Measurements from ENCODE around the gene SEBOX.
"Not testable (repeated sequence)": the region's sequence is repeated elsewhere in the genome, so short reads cannot be mapped to it uniquely, and the experiment has no call there.

SEBOX gene

DNA sequence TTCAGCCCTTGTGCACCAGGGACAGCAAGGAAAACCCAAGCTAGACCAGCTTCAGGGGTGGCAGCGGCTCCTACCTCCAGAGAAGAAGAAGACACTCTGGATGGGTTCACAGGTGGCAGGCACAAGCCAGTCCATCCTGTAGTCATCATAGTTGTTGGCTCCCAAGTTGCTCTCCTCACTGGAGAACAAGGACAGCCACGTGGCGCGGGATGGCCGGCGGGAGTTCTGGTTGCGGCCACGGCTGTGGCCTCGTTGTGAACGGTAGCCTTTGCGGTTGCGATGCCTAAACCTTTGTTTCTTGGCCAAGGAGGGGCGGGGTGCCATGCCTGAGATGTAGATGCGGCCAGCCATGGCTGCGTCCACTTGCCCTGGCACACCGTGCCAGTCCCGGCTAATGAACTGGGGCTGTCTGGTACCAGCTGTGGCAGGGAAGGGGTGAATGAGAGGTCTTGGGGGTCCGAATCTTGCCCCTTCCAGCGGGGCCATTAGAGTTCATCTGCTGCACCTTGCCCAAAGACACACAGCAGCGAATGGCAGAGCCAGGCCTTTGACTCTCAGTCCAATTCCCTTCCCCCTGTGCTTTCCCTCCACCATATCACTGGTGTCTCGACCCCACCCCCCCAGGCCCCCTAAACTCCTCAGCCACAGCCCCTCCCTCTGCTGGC is 2.8 kb upstream of the SEBOX start:
- no peak for DNase-seq

DNA sequence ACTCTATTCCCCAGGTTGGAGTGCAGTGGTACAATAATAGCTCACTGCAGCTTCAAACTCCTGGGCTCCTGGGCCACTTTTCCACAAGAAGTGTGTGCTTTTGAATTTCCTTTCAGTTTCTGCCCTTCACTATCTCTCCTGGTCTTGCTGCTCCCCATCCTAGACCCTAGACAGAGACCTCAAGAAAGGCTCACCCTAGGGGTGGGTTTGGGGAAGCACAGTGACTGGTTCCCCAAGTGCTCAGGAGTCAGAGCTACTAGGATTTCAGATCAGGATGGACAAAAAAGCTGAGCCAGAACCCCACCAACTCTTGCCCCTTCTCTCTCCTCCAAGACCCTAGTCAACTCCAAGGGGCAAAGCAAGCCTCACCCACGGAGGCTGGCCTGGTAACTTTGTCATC is 1.6 kb upstream of the SEBOX start:
- no peak for DNase-seq

DNA sequence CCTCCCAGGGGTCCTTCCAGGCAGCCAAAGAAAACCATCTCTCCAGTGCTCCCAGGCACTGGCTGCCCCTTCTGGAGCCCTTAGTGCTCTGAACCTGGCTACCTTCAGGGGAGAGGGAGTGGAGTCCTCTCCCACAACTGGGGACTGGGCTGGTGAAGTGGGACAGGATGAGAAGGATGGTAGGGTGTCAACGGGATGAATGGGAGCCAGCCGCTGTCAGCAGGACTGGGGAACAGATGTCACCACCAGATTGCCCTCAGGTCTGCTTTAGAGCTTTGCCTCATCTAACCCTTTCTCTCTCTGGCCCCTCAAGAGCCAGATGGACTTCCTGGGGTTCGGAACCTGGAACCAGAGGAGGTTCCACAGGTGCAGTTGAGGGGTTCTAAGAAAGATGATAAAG is 488 bp upstream of the SEBOX start:
- DNase-seq = no peak

DNA sequence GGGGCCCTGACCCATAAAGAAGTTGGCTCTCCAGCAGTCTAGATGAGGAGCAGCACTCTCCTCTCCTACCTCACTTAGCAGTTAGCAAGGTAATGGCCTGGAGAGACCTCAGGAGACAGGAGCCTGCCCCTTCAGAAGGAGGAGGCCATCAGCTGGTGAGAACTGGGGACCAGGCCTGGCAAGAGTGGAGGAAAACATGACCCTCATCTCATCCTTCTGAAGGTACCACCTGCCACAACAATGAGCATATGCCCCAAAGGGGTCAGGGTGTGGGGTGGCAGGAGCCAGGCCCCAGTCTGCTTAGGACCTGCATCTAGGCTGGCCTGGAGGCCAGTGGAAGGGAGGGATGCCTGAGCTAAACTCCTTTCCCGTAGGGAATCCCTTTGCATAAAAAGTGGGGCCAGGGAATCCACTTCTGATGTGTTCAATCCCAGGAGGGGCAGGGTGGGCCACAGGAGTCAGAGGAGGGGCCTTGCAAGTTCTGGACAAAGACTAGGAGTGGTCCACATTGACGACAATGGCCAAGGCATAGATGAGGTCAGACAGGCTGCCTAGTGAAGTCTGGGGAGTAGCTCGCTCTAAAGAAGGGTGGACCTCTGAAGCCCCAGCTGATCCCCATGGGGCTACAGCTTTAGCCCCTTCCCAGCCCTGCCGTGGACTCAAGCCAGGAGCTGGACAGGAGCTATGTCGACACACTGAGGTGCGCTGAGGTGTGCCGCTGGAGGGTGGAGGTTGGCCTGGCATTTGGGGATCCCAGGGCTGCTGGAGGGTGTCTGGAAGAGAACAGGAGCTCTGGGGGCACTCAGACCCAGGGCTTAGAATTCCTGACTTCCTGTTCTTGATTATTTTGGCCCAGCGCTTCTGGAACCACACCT is 986 bp downstream of the SEBOX start:
- no peak for DNase-seq

DNA sequence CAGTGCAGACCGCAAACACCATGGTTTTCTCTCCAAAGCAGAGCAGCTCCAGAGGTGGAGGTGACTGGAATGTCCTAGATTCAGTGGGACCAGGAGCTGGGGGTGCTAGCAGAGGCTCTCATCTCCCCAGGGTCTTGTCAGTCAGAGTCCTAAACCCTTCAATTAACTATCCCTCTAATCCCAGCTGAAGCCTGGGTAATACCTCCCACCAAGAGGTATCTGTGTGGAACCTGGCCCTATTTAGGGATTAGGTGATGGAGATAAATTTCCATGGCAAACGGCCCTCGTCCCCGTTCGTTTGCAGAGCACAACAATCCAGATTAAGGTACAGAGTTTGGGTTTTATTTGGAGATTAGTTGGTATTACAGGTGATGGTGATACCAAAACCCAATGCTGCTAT is 1.8 kb downstream of the SEBOX start:
- DNase-seq = no peak

DNA sequence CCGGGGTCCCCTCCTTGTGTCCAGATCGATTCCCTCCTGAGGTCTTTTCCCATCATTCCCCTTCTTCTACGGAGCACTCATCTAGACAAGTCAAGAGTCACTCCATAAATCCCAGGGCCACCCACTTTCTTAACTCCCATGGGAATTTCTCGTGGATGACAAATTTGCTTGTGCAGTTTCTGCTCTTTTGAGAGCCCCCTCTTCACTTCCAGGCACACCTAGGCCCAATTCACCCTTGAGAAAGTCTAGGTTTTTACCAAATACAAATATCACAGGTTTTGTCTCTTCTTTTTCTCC is 7.2 kb downstream of the SEBOX start:
- no peak for DNase-seq

DNA sequence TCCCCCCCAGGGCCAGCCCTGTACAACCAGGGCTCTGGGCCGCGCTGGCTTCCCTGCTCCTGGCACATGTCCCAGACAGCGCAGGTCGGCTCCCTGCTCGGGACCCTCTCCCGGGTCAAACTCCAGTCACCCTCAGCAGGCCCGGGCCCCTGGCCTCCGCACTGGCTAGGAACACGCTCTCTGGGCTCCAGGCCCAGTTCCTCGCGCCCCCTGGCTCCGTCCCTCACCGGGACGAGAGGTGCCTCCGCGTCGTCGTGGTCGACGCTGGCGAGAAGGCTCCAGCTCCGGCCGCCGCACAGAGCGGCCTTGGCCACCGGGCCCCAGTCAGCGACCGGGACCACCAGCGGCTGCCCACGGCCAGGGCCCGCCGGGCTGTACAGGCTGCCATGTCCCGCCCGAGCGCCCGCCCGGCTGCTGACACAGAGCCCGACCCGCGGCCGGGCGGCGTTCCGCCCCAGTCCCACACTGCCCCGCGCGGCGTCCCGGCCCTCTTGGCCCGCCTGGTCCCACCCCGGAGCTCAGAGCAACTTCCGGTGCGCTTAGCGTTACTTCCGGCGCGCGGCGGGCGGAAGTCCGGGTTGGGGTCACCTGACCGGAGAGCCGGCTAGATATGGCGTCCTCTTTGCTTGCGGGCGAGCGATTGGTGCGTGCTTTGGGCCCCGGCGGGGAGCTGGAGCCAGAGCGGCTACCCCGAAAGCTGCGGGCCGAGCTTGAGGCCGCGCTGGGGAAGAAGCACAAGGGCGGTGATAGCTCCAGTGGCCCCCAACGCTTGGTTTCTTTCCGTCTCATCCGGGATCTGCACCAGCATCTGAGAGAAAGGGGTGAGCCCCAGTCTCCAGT is 7.7 kb downstream of the SEBOX start, which contains the start of gene POLDIP2:
TSS of gene POLDIP2 (minus strand) at position 467 of the 840 bp plus-strand sequence. CDS start at position 388, 79 bp downstream.
- peak; percentile 88 to 94 for DNase-seq

DNA sequence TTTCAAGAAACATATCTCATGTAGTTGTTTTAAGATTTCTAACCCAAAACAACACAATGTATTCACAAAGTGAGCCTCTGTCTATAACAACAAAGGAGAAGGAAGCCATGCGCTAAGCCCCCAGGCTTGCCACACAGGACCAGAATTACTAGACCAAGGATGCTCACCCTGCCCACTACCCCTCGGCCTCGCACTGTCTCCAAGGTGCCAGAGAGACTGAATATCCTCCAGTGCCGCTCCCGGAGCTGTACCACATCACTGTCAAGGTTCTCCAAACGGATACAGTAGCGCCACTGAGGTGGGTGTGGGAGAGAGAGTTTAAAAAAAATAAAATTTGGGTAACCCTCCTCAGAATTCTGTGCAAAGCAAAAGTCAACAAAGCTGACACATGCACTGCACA is 14.7 kb downstream of the SEBOX start:
- DNase-seq = no peak

DNA sequence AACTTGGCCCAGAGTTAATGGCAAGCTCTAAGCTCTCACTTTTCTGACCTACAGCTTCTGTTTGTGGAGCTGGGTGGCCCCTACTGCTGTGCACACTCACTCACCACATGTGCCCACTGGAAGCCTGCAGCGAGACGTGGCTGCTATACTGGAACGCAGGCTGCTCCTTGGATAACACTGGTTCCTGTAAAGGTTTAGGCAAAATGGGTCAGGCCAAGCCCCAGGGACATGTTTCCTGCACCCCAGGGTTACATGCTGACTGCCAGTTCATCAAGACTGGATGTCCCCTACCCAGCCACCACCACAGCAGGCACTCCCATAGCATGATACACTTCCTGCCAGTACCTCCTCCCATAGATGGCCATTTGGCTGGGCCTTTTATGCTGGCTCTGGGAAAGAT is 16.0 kb downstream of the SEBOX start:
- DNase-seq = no peak

DNA sequence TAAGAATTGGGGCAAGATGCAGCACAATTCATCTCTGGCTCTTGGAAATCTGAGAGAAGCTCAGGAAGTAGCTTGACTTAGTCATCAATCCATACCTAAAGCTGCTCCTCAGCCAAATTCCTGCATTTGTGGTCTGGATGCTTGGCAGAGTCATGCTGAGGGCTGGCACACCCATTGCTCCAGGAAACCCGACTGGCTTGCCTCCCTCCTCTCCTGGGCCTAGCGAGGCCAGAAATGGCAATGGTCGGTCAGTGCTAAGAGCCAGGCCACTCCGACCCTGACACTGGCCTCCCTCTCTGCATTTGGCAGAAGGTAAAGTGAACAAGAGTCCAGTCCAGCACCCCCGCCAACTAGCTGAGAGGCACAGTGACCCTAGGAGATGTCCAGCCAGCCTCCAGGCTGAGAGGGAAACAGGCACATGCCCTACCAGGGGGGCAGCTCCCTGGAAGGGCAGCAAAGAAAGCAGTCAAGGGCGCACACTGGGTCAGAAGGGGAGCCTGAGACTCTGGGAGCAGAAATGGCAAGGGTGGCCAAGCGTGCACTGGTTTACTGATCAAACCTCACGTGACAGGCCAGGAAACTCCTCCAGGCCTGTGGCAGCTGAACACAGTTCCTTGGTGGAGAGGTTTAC is 17.6 kb downstream of the SEBOX start:
- no peak for DNase-seq

DNA sequence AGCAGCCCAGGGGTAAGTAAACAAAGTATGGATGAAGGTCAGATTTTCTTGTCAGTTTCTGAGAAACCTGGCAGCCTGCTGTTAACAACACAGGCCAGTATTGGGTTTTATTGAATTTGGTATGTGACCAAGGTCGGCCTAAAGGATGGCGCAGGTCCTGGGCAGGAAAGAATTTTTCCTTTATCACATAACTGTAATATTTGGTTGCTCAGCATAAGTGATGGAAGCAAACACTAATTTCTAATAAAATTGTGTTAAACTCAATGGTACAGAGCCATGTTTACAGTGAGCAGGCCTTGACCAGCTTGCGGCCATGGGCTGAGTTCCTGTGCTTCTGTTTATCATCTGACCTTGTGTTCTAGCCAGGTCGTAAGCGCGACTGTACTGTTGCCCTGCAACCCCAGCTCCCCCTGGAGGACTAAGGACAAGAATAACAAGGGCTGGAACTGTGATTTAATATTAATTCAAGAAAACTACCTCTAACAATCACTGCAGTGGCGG is 18.2 kb downstream of the SEBOX start:
- DNase-seq = no peak

DNA sequence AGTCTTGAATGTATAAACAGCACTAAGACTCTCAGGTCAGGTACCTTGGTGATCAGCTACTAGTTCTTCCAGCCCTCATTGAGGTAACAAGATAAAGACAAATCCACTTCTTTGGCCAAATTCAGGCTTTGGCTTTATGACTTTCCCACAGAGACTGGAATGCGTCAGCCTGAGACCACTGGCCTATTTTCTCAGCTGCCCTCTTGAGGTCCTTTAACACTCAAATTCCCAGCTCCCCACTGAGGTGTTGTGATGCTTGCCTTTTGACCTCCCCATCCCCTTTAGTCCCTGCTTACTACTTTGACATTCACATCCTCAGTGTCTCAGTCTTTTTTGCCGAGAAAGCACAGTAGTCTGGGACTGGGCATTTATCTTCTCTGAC is 18.8 kb downstream of the SEBOX start:
- DNase-seq = no peak

DNA sequence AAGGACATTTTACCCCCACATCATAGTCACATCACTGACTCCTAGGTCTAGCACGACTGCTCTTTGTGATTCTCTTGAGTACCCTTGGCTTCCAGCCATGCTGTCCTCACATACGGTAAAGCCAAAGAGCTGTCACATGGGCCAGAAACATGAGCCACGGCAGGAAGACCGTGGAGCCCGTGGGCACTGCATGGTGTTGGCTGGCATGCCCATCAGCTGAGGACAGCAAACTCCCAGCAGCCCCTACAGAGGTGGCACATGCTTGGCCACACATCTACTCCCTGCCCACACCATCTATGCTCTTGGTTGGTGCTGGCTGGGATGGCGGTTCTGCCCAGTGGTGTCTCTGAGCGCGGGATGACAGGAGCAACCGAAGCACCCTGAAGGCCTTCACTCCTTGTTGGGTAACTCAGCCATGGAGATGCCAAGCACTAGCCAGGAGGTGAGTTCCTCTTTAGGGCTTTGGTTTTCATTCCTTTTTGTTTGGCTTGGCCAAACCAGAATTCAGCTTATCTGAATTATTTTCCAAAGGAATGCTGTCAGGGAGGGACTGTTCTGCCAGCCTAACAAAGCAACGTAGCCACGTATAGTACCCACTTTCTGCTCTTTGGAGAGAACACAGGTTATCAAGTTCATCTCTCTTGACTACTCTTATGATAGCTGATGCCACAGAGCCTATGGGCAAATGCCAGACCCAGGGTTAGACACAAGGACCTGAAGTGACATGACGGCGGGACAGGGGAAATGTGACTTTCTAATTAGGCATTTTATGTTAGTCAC is 19.4 kb downstream of the SEBOX start:
- no peak for DNase-seq

DNA sequence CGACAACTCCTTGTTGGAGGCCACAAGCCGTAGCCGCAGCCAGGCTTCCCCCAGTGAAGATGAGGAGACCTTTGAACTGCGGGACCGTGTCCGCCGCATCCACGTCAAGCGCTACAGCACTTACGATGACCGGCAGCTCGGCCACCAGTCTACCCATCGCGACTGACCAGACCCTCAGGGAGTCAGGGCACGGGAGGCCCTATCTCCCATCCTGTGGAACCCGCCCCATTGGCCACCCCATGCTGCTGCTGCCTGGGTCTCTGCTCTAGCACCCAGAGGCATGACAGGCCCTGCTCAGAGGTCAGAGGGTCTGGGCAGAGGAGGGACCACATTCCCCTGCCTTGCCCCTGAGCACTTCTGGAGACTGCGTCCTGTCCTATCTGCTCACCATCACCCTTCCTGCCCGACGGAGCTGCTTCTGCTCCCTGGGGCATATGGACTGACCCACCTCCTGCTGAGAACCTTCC is 20.5 kb downstream of the SEBOX start:
- no peak for DNase-seq

DNA sequence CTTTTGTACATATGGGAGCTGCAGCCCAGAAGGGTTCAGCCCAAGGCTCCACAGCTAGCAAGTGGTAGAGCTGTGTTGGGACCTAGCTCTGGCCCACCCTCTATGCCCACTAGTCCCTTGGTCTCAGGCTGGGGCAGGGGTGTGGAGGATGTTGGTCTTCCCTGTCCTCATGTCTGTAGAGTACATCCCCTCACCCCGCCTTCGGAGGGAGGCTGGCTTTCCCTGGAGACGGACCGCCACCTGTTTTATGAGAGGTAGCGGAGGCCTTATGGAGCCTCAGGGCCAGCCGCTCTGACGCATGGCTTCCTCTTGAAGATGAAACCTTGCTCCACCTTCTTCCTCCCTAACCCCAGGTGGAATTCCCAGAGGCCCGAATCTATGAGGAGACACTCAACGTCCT is 21.0 kb downstream of the SEBOX start:
- DNase-seq = no peak

DNA sequence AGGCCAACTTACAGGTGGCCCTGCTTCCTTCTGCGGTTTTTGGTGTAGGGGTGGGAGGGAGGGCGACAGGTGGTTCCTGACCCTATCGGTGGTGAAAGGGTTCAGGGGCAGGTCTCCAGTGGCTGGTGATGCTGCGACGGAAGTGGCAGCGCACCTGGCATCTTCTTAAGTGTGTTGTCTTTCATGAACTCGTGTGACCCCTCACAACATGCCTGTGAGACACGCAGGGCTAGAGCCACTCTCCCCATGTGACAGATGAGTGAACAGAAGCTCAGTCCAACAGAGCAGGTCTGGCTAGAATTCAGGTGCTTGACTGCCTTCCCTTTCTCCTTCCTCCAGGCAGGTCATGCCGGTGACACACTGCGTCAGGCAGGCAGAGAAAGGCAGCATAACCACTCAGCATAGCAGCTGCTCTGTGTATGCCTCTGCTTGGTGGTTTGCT is 21.5 kb downstream of the SEBOX start:
- no peak for DNase-seq

DNA sequence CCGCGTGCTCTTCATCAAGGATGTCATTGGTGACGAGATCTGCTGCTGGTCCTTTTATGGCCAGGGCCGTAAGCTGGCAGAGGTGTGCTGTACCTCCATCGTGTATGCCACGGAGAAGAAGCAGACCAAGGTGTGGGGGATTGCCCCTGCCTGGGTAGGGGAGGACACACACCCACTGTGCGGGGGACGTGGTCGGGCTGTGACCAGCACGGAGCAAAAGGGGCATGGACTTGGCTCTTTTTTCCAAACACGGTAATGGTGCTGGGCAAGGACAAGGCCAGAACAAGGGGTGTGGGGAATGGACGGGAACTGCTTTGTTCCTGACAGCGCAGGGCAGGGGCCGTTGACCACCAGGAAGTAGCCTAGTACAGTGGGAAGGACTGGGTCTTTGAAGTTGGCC is 22.7 kb downstream of the SEBOX start:
- DNase-seq = no peak

DNA sequence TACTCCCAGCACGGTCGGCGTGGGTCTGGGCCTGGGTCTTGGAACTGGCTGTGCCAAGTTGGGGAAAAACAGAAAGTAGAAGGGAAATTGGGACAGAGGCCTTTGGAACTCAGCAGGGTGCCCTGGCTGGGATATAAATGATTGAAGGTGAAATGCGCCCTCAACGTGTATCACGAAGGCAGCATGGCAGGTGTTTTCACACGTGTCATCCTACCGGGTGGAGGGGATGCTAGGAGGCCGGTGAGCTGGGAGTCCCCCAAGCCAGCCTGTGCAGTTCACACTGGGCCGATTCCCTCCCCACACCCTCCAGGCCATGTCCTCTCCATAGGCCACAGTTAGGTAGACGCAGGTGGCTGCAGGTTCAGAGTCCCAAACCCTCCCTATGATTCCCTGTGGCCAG is 23.5 kb downstream of the SEBOX start:
- no peak for DNase-seq

DNA sequence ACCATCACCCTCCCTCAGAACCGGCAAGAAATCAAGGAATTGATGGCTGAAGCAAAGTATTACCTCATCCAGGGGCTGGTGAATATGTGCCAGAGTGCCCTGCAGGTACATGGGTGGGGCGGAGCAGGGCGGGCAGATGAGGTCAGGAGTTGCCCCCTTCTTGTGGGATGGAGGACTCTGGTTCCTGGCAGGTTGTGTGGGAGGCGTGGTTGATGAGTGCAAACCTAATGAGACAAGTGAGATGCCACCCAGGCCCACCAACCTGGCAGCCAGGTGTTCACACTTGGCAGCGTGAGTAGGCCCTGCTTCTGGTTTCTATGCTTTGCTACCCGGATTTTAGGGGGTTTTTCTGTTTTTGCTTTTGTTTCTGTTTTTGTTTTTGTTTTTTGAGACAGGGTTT is 24.6 kb downstream of the SEBOX start:
- DNase-seq = no peak

DNA sequence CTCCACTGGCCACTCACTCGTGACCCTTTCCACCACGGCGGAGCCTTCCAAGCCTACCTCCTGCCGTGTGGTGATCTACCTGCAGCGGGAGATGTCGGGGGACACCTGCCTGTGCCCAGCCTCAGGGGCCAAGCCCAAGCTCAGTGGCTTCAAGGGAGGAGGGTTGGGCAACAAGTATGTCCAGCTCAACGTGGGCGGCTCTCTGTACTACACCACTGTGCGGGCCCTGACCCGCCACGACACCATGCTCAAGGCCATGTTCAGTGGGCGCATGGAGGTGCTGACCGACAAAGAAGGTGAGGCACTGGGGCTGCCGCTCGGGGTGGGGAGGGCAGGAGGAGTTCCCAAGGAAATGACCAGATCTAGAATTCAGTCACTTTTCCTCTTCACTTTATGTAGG is 25.6 kb downstream of the SEBOX start:
- no peak for DNase-seq

DNA sequence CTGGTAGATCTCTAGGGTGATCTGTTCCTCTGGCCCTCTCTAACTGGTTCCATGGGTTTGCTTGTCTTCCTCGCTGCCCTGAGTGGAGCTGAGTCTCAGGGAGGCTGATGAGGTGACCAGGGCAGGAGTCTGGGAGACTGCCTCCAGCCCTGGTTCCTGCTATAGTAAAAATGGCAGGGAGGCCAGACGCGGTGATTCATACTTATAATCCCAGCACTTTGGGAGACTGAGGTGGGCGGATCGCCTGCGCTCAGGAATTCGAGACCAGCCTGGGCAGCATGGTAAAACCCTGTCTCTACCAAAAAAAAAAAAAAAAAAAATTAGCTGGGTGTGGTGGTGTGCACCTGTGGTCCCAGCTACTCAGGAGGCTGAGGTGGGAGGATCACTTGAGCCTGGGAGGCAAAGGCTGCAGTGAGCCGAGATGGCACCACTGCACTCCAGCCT is 26.2 kb downstream of the SEBOX start:
- not testable (repeated sequence) for DNase-seq
